H9 (cell line): ENCODE data around the gene KRTAP5-7. TPM values are rescaled to one million over a fixed set of nuclear protein-coding genes. Genes with fewer than 3 reads are reported as not detected.
"Not testable (repeated sequence)": the region's sequence is repeated elsewhere in the genome, so short reads cannot be mapped to it uniquely, and the experiment has no call there.

Experiments used
- DNase-seq: peaks from one replicate; pipeline ENCODE4 v3.0.0-alpha.2; 2017
- H2AFZ ChIP-seq: one replicate; pipeline ENCODE4 v1.6.1; 2013; ENCODE audit warnings: mild to moderate bottlenecking, low read length, control low read depth, moderate library complexity
- H2AK5ac ChIP-seq: 2 replicates; pipeline ENCODE4 v1.6.1; 2013; ENCODE audit warnings: low read length, control low read depth, mixed read lengths; ENCODE audit not compliant: insufficient read length
- H2BK120ac ChIP-seq: one replicate; pipeline ENCODE4 v1.6.1; 2013; ENCODE audit warnings: low read depth, mild to moderate bottlenecking, low read length, control low read depth, inconsistent platforms; ENCODE audit not compliant: poor library complexity, severe bottlenecking
- H2BK12ac ChIP-seq: 2 replicates; pipeline ENCODE4 v1.6.1; 2013; ENCODE audit warnings: low read length, control low read depth, mixed read lengths, low read depth; ENCODE audit not compliant: insufficient read length
- H2BK15ac ChIP-seq: 2 replicates; pipeline ENCODE4 v1.6.1; 2013; ENCODE audit warnings: low read depth, low read length, control low read depth
- H2BK20ac ChIP-seq: one replicate; pipeline ENCODE4 v1.6.1; 2013; ENCODE audit warnings: low read depth, mild to moderate bottlenecking, low read length, control low read depth, inconsistent platforms; ENCODE audit not compliant: poor library complexity, severe bottlenecking
- H2BK5ac ChIP-seq: 2 replicates; pipeline ENCODE4 v1.6.1; 2013; ENCODE audit warnings: low read length, control low read depth, mixed read lengths; ENCODE audit not compliant: insufficient read length
- H3K14ac ChIP-seq: 2 replicates; pipeline ENCODE4 v1.6.1; 2013; ENCODE audit warnings: low read length, control low read depth; ENCODE audit not compliant: insufficient read depth
- H3K18ac ChIP-seq: 2 replicates; pipeline ENCODE4 v1.6.1; 2013; ENCODE audit warnings: low read depth, mild to moderate bottlenecking, mixed read lengths, low read length, control low read depth; ENCODE audit not compliant: insufficient read length
- H3K23ac ChIP-seq: 2 replicates; pipeline ENCODE4 v1.6.1; 2013; ENCODE audit warnings: low read length, control low read depth, mixed read lengths, low read depth; ENCODE audit not compliant: insufficient read length
- H3K23me2 ChIP-seq: 2 replicates; pipeline ENCODE4 v1.6.1; 2013; ENCODE audit warnings: low read depth, mild to moderate bottlenecking, mixed read lengths, low read length, control low read depth; ENCODE audit not compliant: insufficient read length, poor library complexity, severe bottlenecking
- H3K27ac ChIP-seq: 2 replicates; pipeline ENCODE4 v1.5.1; 2013; ENCODE audit warnings: low read length, control low read depth, mixed read lengths, low read depth; ENCODE audit not compliant: insufficient read length
- H3K27me3 ChIP-seq: 2 replicates; pipeline ENCODE4 v1.6.1; 2013; ENCODE audit warnings: low read length, control low read depth, inconsistent platforms; ENCODE audit not compliant: insufficient read depth
- H3K4ac ChIP-seq: 2 replicates; pipeline ENCODE4 v1.6.1; 2013; ENCODE audit warnings: low read depth, mild to moderate bottlenecking, control low read depth, inconsistent platforms, low read length, moderate library complexity
- H3K4me1 ChIP-seq: 2 replicates; pipeline ENCODE4 v1.6.1; 2013; ENCODE audit warnings: low read length, control low read depth, inconsistent platforms; ENCODE audit not compliant: insufficient read depth
- H3K4me2 ChIP-seq: 2 replicates; pipeline ENCODE4 v1.6.1; 2013; ENCODE audit warnings: low read length, control low read depth, mixed read lengths; ENCODE audit not compliant: insufficient read length, insufficient read depth
- H3K56ac ChIP-seq: 2 replicates; pipeline ENCODE4 v1.6.1; 2013; ENCODE audit warnings: low read depth, mild to moderate bottlenecking, mixed read lengths, low read length, control low read depth; ENCODE audit not compliant: insufficient read length
- H3K79me1 ChIP-seq: 2 replicates; pipeline ENCODE4 v1.6.1; 2013; ENCODE audit warnings: low read depth, mild to moderate bottlenecking, moderate library complexity, low read length, control low read depth, inconsistent platforms; ENCODE audit not compliant: insufficient read depth, poor library complexity, severe bottlenecking
- H3K79me2 ChIP-seq: 2 replicates; pipeline ENCODE4 v1.6.1; 2013; ENCODE audit warnings: low read length, control low read depth, inconsistent platforms; ENCODE audit not compliant: insufficient read depth
- H3K9ac ChIP-seq: 2 replicates; pipeline ENCODE4 v1.6.1; 2013; ENCODE audit warnings: low read length, control low read depth, mixed read lengths; ENCODE audit not compliant: insufficient read length; ENCODE audit errors: extremely low read depth
- H3K9me3 ChIP-seq: one replicate; pipeline ENCODE4 v1.6.1; 2013; ENCODE audit warnings: low read depth, low read length, inconsistent platforms; ENCODE audit not compliant: control insufficient read depth
- H3T11ph ChIP-seq: one replicate; pipeline ENCODE4 v1.6.1; 2013; ENCODE audit warnings: mild to moderate bottlenecking, low read length, control low read depth, inconsistent platforms
- H4K20me1 ChIP-seq: one replicate; pipeline ENCODE4 v1.6.1; 2013; ENCODE audit not compliant: control insufficient read depth, insufficient read length, insufficient read depth
- H4K5ac ChIP-seq: 2 replicates; pipeline ENCODE4 v1.6.1; 2013; ENCODE audit warnings: low read depth, mild to moderate bottlenecking, mixed read lengths, low read length, control low read depth; ENCODE audit not compliant: insufficient read length
- H4K8ac ChIP-seq: replicated peaks from 2 replicates; pipeline ENCODE4 v1.6.1; 2013; ENCODE audit warnings: low read length, control low read depth, mixed read lengths, low read depth; ENCODE audit not compliant: insufficient read length
- H4K91ac ChIP-seq: 2 replicates; pipeline ENCODE4 v1.6.1; 2013; ENCODE audit warnings: low read depth, mild to moderate bottlenecking, moderate library complexity, mixed read lengths, low read length, control low read depth; ENCODE audit not compliant: insufficient read length
- H3K27ac Mint-ChIP-seq, 3 experiments: 2 replicates in 2 of 3; 3 replicates in 1 of 3; pipeline ENCODE4 v1.8.0; 2020 to 2021; ENCODE audit warnings: mixed read lengths in 3 of 3, mild to moderate bottlenecking in 1 of 3, moderate library complexity in 1 of 3
- H3K27me3 Mint-ChIP-seq: 2 replicates; pipeline ENCODE4 v1.8.0; 2021; ENCODE audit warnings: low read depth, mild to moderate bottlenecking, moderate library complexity, mixed read lengths
- H3K36me3 Mint-ChIP-seq, 3 experiments: 2 replicates in 2 of 3; 3 replicates in 1 of 3; pipeline ENCODE4 v1.8.0; 2020 to 2021; ENCODE audit warnings: low read depth in 3 of 3, mixed read lengths in 3 of 3; ENCODE audit not compliant: insufficient read depth in 1 of 3
- H3K4me1 Mint-ChIP-seq, 2 experiments: 2 replicates each; pipeline ENCODE4 v1.8.0; 2020; ENCODE audit warnings: mixed read lengths in 2 of 2
- H3K4me3 Mint-ChIP-seq, 2 experiments: 2 replicates in 1 of 2; 3 replicates in 1 of 2; pipeline ENCODE4 v1.8.0; 2020 to 2021; ENCODE audit warnings: mild to moderate bottlenecking in 2 of 2, mixed read lengths in 2 of 2, moderate library complexity in 1 of 2
- H3K9me3 Mint-ChIP-seq, 2 experiments: 2 replicates in 1 of 2; 3 replicates in 1 of 2; pipeline ENCODE4 v1.8.0; 2020; ENCODE audit warnings: mild to moderate bottlenecking in 2 of 2, mixed read lengths in 2 of 2, moderate library complexity in 1 of 2
- WGBS: extraction: QIAGEN DNeasy Blood & Tissue Kit; methylation state at CpG from one replicate; pipeline ENCODE4 v1.1.7; 2013; ENCODE audit warnings: missing lambda C conversion rate, low lambda C conversion rate, mixed read lengths; ENCODE audit not compliant: insufficient read length; ENCODE audit errors: extremely low coverage; 5-methylcytosine and 5-hydroxymethylcytosine counted together
- total RNA-seq: library from RNA; stranded (reverse); gene quantifications from 2 replicates; pipeline ENCODE4 v1.2.1, GENCODE V29; 2021
- TF ChIP-seq, protein P1 (sequence below): fragments of 200-600 bp; sonication (generic); conservative IDR thresholded peaks from 3 replicates; pipeline ENCODE4 v1.8.0; 2021; ENCODE audit warnings: antibody characterized with exemption, mild to moderate bottlenecking

Gene KRTAP5-7
- total RNA-seq, 1 experiment from 2014 or later, result not detected

DNA sequence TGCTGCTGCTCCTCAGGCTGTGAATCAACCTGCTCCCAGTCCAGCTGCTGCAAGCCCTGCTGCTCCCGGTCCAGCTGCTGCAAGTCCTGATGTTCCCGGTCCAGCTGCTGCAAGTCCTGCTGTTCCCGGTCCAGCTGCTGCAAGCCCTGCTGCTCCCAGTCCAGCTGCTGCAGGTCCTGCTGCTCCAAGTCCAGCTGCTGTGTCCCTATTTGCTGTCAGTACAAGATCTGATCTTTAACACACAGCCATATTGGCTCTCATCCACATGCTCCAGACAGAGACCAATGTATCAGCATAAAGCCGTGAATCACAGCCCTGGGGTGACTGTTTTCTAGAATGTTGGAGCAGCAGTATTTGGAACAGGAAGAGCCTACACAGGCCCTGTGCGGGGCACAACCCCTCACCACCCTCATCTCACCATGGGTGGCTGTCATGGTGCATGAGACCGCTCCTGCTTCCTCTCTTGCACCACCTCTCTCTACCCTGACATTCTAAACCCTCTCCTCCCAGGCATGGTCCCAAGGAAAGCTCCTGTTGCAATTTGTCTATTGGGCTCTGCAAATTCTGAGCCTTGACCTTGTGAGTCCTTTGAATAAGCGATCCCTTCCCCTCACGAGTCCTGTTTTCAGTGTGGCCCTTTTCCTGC is 41.8 kb downstream of the KRTAP5-7 start:
- Histone ChIP-seq H4K8ac (no peak overlapping the region), H3K27me3 (no peaks in the 10 kb centered on the region), H2BK12ac (no peak overlapping the region), H3K79me1 (no peaks in the 10 kb centered on the region), H3K27ac (no peak overlapping the region), H2BK5ac (no peak overlapping the region), H3K23ac (no peak overlapping the region), H4K91ac (no peak overlapping the region), H3K9ac (no peak overlapping the region), H3K9me3 (no peaks in the 10 kb centered on the region), H3T11ph (no peak overlapping the region), H2BK20ac (no peak overlapping the region), H3K4me1 (no peaks in the 10 kb centered on the region; the same call in 1 of the 2 replicates), H3K4ac (no peak overlapping the region), H4K5ac (no peak overlapping the region), H2AK5ac (no peak overlapping the region), H3K79me2 (no peaks in the 10 kb centered on the region), H3K14ac (no peak overlapping the region; the same call in 1 of the 2 replicates), H3K18ac (no peak overlapping the region), H2BK15ac (no peak overlapping the region), H2BK120ac (no peak overlapping the region), H3K4me2 (no peak overlapping the region), H3K23me2 (no peaks in the 10 kb centered on the region), H3K56ac (no peak overlapping the region), H4K20me1 (no peaks in the 10 kb centered on the region), H2AFZ (no peak overlapping the region)
- Mint-ChIP-seq H3K36me3 (no peaks in the 10 kb centered on the region), H3K27ac (peak overlapping the region in 1 of 3 experiments; percentile 82; a peak in 2 of 7 replicates), H3K4me3 (no peak overlapping the region), H3K4me1 (peaks cover 28 to 29% of the 10 kb centered on the region in 2 experiments), H3K9me3 (no peaks in the 10 kb centered on the region), H3K27me3 (peaks cover 20% of the 10 kb centered on the region)
- WGBS, result no CpG with 5 or more reads among the region's 8 CpGs
- TF ChIP-seq, protein P1, sequence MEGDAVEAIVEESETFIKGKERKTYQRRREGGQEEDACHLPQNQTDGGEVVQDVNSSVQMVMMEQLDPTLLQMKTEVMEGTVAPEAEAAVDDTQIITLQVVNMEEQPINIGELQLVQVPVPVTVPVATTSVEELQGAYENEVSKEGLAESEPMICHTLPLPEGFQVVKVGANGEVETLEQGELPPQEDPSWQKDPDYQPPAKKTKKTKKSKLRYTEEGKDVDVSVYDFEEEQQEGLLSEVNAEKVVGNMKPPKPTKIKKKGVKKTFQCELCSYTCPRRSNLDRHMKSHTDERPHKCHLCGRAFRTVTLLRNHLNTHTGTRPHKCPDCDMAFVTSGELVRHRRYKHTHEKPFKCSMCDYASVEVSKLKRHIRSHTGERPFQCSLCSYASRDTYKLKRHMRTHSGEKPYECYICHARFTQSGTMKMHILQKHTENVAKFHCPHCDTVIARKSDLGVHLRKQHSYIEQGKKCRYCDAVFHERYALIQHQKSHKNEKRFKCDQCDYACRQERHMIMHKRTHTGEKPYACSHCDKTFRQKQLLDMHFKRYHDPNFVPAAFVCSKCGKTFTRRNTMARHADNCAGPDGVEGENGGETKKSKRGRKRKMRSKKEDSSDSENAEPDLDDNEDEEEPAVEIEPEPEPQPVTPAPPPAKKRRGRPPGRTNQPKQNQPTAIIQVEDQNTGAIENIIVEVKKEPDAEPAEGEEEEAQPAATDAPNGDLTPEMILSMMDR, result no peak
- no peak for DNase-seq

DNA sequence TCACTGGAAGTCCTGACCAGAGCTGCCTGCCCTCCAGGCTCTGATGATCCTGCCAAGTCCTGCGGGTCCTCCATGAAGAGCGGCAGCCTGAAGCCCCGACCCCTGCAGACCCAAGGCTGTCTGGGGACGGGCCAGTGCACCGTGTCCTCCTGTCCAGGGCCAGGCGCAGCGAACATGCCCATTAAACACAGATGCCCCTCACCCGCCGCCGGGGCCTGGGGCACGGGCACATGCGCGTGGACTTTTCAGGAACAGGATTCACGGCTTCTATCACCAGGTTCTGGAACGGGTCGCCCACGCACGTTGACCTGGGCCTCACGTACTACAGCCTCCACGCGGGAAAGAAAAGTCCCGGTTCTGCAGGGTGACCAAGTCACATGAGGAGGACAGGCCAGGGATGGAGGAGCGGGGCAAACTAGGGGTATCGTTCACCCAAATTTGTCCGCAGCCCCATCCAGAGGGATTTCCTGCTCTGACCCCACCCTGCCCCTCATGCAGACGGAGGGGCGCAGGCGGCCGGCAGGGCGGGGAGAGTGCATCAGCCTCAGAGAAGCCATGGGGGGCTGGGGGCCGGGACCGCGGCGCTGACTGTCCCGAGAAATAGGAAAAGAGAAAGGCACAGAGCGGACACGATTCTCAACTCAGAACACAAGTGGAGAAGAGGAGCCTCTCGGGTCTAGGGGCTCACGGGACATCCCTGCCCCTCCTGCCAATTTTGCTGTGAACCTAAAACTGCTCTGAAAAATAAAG is 44.2 kb downstream of the KRTAP5-7 start:
- not testable (repeated sequence) for H2BK5ac ChIP-seq, H3K23me2 ChIP-seq, H2AK5ac ChIP-seq, H2BK12ac ChIP-seq, H3K23ac ChIP-seq, H2BK120ac ChIP-seq, H2BK20ac ChIP-seq, H3K4me3 Mint-ChIP-seq, H2AFZ ChIP-seq, H3K56ac ChIP-seq, H3K79me1 ChIP-seq, H3K79me2 ChIP-seq, H2BK15ac ChIP-seq, H3K27me3 ChIP-seq, H3K9ac ChIP-seq, H3K18ac ChIP-seq, H3K4me1 ChIP-seq, H3K4me2 ChIP-seq, H3K9me3 Mint-ChIP-seq, H3K4ac ChIP-seq, H3K36me3 Mint-ChIP-seq, H3T11ph ChIP-seq, H3K9me3 ChIP-seq, H4K20me1 ChIP-seq, H4K5ac ChIP-seq, H3K27ac Mint-ChIP-seq, H3K27ac ChIP-seq, H4K8ac ChIP-seq, H3K14ac ChIP-seq, DNase-seq, H4K91ac ChIP-seq
- peaks cover 16% of the 10 kb centered on the region for H3K27me3 Mint-ChIP-seq
- WGBS, result no CpG with 5 or more reads among the region's 39 CpGs
- peaks cover 23 to 27% of the 10 kb centered on the region in 2 experiments for H3K4me1 Mint-ChIP-seq
